HepG2 (cell line): Measurements from ENCODE around the gene EIF1. TPM values are rescaled to one million over a fixed set of nuclear protein-coding genes. Genes with fewer than 3 reads are reported as not detected.

Source experiments
- ATAC-seq: fragments of 200-7000 bp; cut with Tn5 transposase; 3 replicates; pipeline ENCODE4 v1.9.1; 2020; ENCODE audit warnings: mild to moderate bottlenecking, moderate library complexity
- BruUV-seq: library from RNA; stranded (reverse); fragments of 400-500 nt; replicated peaks from 2 replicates; lab custom pipeline; 2021; lab: Mats Ljungman, UMichigan
- CTCF ChIA-PET: fragments of 300-600 bp; formaldehyde crosslinking; extraction: SDS; loops from one replicate; lab custom pipeline; 2021; ENCODE audit warnings: low total read pairs, inconsistent platforms, low intra/inter-chr PET ratio; lab: Yijun Ruan, JAX
- POLR2A ChIA-PET: fragments of 350-600 bp; sonication (Branson Sonifier 250); formaldehyde crosslinking; loops from one replicate; lab custom pipeline; 2020; ENCODE audit warnings: antibody characterized with exemption, inconsistent platforms; lab: Yijun Ruan, JAX
- DNase-seq: peaks from one replicate; pipeline ENCODE4 v3.0.0-alpha.2; 2015; ENCODE audit warnings: low spot score
- FAIRE-seq: peaks from 3 replicates; lab custom pipeline; 2011; peaks lifted over from hg19 to GRCh38; lab: Jason Lieb, UNC
- H2AFZ ChIP-seq: one replicate; pipeline ENCODE4 v1.6.1; 2011; ENCODE audit warnings: low read length, inconsistent platforms
- H3K27ac ChIP-seq: fragments of 300-600 bp; 3 replicates; pipeline ENCODE4 v1.8.0; 2011; ENCODE audit warnings: mixed run types, mild to moderate bottlenecking, mixed read lengths, low read length, inconsistent platforms; ENCODE audit not compliant: insufficient read depth; ENCODE audit errors: extremely low read length
- H3K27me3 ChIP-seq, 2 experiments: fragments of 200-600 bp in 1 of 2; 2 replicates in 1 of 2; 3 replicates in 1 of 2; pipeline versions ENCODE4 v1.6.0 to v1.8.0; 2011; ENCODE audit warnings: low read length in 2 of 2, mild to moderate bottlenecking in 2 of 2, moderate library complexity in 2 of 2, inconsistent platforms in 1 of 2; ENCODE audit not compliant: insufficient read depth in 2 of 2, control insufficient read depth in 1 of 2
- H3K36me3 ChIP-seq, 2 experiments: fragments of 200-600 bp in 1 of 2; replicated peaks in 1 of 2; 2 replicates in 1 of 2; 3 replicates in 1 of 2; pipeline versions ENCODE4 v1.5.1 to v1.8.0; 2011; ENCODE audit warnings: low read length in 2 of 2, inconsistent platforms in 1 of 2; ENCODE audit not compliant: insufficient read depth in 2 of 2, control insufficient read depth in 1 of 2
- H3K4me1 ChIP-seq: 2 replicates; pipeline ENCODE4 v1.5.1; 2012; ENCODE audit warnings: low read length, inconsistent platforms; ENCODE audit not compliant: insufficient read depth
- H3K4me2 ChIP-seq: 2 replicates; pipeline ENCODE4 v1.6.0; 2011; ENCODE audit warnings: low read depth, low read length, inconsistent platforms
- H3K4me3 ChIP-seq, 3 experiments: fragments of 200-600 bp in 1 of 3; sonication (generic), shearing (Covaris generic) in 1 of 3; replicated peaks in 1 of 3; 2 replicates each; pipeline ENCODE4 v1.5.1; 2011 to 2016; ENCODE audit warnings: low read length in 3 of 3, inconsistent platforms in 2 of 3, low read depth in 2 of 3, mild to moderate bottlenecking in 2 of 3, control low read depth in 1 of 3, mixed read lengths in 1 of 3; ENCODE audit not compliant: insufficient read depth in 1 of 3
- H3K79me2 ChIP-seq: one replicate; pipeline ENCODE4 v1.6.1; 2011; ENCODE audit warnings: low read length, inconsistent platforms; ENCODE audit not compliant: insufficient read depth
- H3K9ac ChIP-seq: 2 replicates; pipeline ENCODE4 v1.6.0; 2011; ENCODE audit warnings: mild to moderate bottlenecking, low read depth, low read length, inconsistent platforms; ENCODE audit not compliant: insufficient read depth
- H3K9me3 ChIP-seq: 2 replicates; pipeline ENCODE4 v1.5.1; 2012; ENCODE audit warnings: mild to moderate bottlenecking, low read length
- H4K20me1 ChIP-seq: 2 replicates; pipeline ENCODE4 v1.6.0; 2011; ENCODE audit warnings: inconsistent platforms, mild to moderate bottlenecking, low read length, moderate library complexity; ENCODE audit not compliant: insufficient read depth
- AFF4 ChIP-seq: sonication (generic); formaldehyde crosslinking; IDR thresholded peaks from 2 replicates; pipeline ENCODE4 v1.4.0; 2020; ENCODE audit warnings: missing genetic modification reagents
- AGO2 ChIP-seq: fragments of 200-400 bp; formaldehyde crosslinking; optimal IDR thresholded peaks from 2 replicates; pipeline ENCODE3; 2017; ENCODE audit warnings: mild to moderate bottlenecking, low read depth, low read length, moderate library complexity
- CHCHD3 ChIP-seq: sonication (generic); formaldehyde crosslinking; IDR thresholded peaks from 2 replicates; pipeline ENCODE4 v1.8.0; 2022; ENCODE audit warnings: mild to moderate bottlenecking, missing genetic modification reagents, moderate library complexity
- ETV6 ChIP-seq: sonication (generic); formaldehyde crosslinking; conservative IDR thresholded peaks from 2 replicates; pipeline ENCODE4 v1.4.0; 2020; ENCODE audit warnings: missing genetic modification reagents
- HNF1B ChIP-seq: sonication (generic); formaldehyde crosslinking; IDR thresholded peaks from 2 replicates; pipeline ENCODE4 v1.5.1; 2020; ENCODE audit warnings: mild to moderate bottlenecking, moderate library complexity, missing genetic modification reagents
- RARA ChIP-seq: IDR thresholded peaks from 2 replicates; pipeline ENCODE4 v1.6.1; 2016; ENCODE audit warnings: missing genetic modification reagents, missing compliant biosample characterization
- RFX3 ChIP-seq: IDR thresholded peaks from 2 replicates; pipeline ENCODE4 v1.6.1; 2016; ENCODE audit warnings: missing biosample characterization, missing genetic modification reagents
- SP1 ChIP-seq, 2 experiments: fragments of 450-650 bp in 1 of 2; sonication (generic) in 1 of 2; formaldehyde crosslinking in 1 of 2; IDR thresholded peaks; 2 replicates each; pipeline versions ENCODE4 v1.4.0 to v1.6.1; 2016 to 2020; ENCODE audit warnings: missing genetic modification reagents in 1 of 2
- SSRP1 ChIP-seq: IDR thresholded peaks from 2 replicates; pipeline ENCODE4 v1.6.1; 2016; ENCODE audit warnings: control low read depth
- ZNF142 ChIP-seq: sonication (generic); formaldehyde crosslinking; IDR thresholded peaks from 2 replicates; pipeline ENCODE4 v1.4.0; 2020; ENCODE audit warnings: missing genetic modification reagents
- ZNF446 ChIP-seq: sonication (generic); formaldehyde crosslinking; IDR thresholded peaks from 2 replicates; pipeline ENCODE4 v1.5.0; 2020; ENCODE audit warnings: mild to moderate bottlenecking, missing genetic modification reagents
- ZSCAN29 ChIP-seq: sonication (generic); formaldehyde crosslinking; conservative IDR thresholded peaks from 2 replicates; pipeline ENCODE4 v1.4.0; 2020; ENCODE audit warnings: mild to moderate bottlenecking, missing genetic modification reagents
- ZSCAN5A ChIP-seq: sonication (generic); formaldehyde crosslinking; IDR thresholded peaks from 2 replicates; pipeline ENCODE4 v1.8.0; 2022; ENCODE audit warnings: mild to moderate bottlenecking, missing genetic modification reagents, borderline replicate concordance
- WGBS: methylation state at CpG from one replicate; pipeline ENCODE4 v1.1.6; 2017; ENCODE audit warnings: low lambda C conversion rate; 5-methylcytosine and 5-hydroxymethylcytosine counted together
- in situ Hi-C: cut with HindIII; loops from 2 replicates; pipeline ENCODE4 v1.10.0; 2017; ENCODE audit warnings: low pct_unique_long_range_greater_than_20kb; ENCODE audit not compliant: extremely low pct_ligation_motif_present
- intact Hi-C: fragments of 100-400 bp; cut with micrococcal nuclease; formaldehyde crosslinking; loops from one replicate; pipeline ENCODE4 v1.10.0; 2022; ENCODE audit not compliant: unreplicated experiment
- polyA plus RNA-seq, 8 experiments: library from polyadenylated mRNA; depleted of rRNA in 3 of 8; stranded (reverse) in 7 of 8; unstranded in 1 of 8; fragments of >200 nt; fragmentation: Illumina TruSeq in 4 of 8; extraction: Trizol in 4 of 8; gene quantifications; 2 replicates each; pipeline versions ENCODE4 v1.2.1 to v1.2.3, GENCODE V29; 2011 to 2016; ENCODE audit warnings: low read depth in 4 of 8, missing spikeins in 1 of 8, mixed read lengths in 1 of 8; ENCODE audit not compliant: insufficient read depth in 1 of 8
- total RNA-seq, 5 experiments: library from RNA; depleted of rRNA; stranded (reverse); fragments of >200 nt; fragmentation: Illumina TruSeq; extraction: Trizol; gene quantifications; 2 replicates each; pipeline ENCODE4 v1.2.3, GENCODE V29; 2016; ENCODE audit warnings: low read depth in 1 of 5

Gene EIF1
- total and polyA plus RNA-seq, 2 of the 13 experiments (the other 11 are each of a cell fraction or from before 2014, with no cell fraction given) = 147 to 517 TPM

- no peaks in the 10 kb centered on the region for H3K9me3 ChIP-seq
- DNase-seq (no peak), ATAC-seq (no peak), FAIRE-seq (no peak)
- CTCF ChIA-PET = no interaction called here
- no peak overlapping the region for H3K27ac ChIP-seq
- no peak overlapping the region for H3K9ac ChIP-seq
- no peaks in the 10 kb centered on the region for H3K36me3 ChIP-seq
- 0 out of 2 replicates have a peak, but pooled peaks cover 8% of the 10 kb centered on the region for H3K4me1 ChIP-seq
- H3K4me3 ChIP-seq = no peak overlapping the region
- no peaks in the 10 kb centered on the region for H3K79me2 ChIP-seq
- in situ Hi-C loops = no loop called here
- WGBS = 5% methylated on average over 4 of the region's 5 CpGs
- H3K4me2 ChIP-seq = no peak overlapping the region
- POLR2A ChIA-PET = interaction anchor here (1.7 kb wide), 1 partner anchor 29 kb away, joined by 5 read pairs; no protein-coding TSS in a partner anchor
- H4K20me1 ChIP-seq = no peaks in the 10 kb centered on the region
- H2AFZ ChIP-seq = no peak overlapping the region
- intact Hi-C loops = no loop called here
- no TSS peak for BruUV-seq
- H3K27me3 ChIP-seq = peaks cover 9 to 44% of the 10 kb centered on the region in 2 experiments; a peak in 3 of 5 replicates
- TF ChIP-seq CHCHD3 (CRISPR knock-in tag) = no peak
- TF ChIP-seq ZSCAN5A (CRISPR knock-in tag) = no peak
- no peak for TF ChIP-seq SSRP1
- no peak for TF ChIP-seq ZSCAN29 (CRISPR knock-in tag)
- no peak for TF ChIP-seq AGO2
- TF ChIP-seq RARA = no peak
- no peak for TF ChIP-seq AFF4
- TF ChIP-seq ZNF142 (CRISPR knock-in tag) = no peak
- no peak for TF ChIP-seq ZNF446 (CRISPR knock-in tag)
- no peak for TF ChIP-seq ETV6 (CRISPR knock-in tag)
- no peak for TF ChIP-seq SP1 (IDR thresholded peaks at IDR 0.05)
- TF ChIP-seq SP1 (CRISPR knock-in tag; IDR thresholded peaks at IDR 0.05) = no peak
- no peak for TF ChIP-seq HNF1B
- TF ChIP-seq RFX3 (CRISPR knock-in tag) = no peak
Observed at GRCh38 chr17:41718287-41718645, 29.6 kb downstream of the EIF1 start.
